ENCODE data around the gene SLC2A13. TPM values are rescaled to one million over a fixed set of nuclear protein-coding genes. Genes with fewer than 3 reads are reported as not detected.

SLC2A13 gene
- polyA plus RNA-seq, 1 experiment: 3.1 TPM

DNA sequence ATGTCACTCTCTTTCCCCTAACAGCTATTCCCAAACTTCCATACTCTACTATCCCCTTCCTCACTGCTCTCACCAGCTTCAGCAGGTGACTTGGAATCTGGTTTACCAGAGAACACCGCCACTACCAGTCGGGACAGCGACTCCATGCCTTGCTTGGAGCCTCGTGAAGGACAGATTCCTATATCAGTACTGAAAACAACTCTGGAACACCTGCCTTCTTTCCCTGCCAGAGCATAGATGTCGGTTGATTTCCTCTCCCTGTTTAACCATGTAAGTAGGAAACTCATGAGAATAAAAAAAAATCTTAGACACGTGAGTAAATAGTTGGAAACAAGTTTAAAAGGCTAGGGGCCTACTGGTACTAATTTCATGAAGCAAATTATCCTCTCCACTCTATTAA is 266.8 kb downstream of the SLC2A13 start:
- ChIA-PET CTCF (no interaction called here), POLR2A (no interaction called here)
- TF ChIP-seq, protein P1, sequence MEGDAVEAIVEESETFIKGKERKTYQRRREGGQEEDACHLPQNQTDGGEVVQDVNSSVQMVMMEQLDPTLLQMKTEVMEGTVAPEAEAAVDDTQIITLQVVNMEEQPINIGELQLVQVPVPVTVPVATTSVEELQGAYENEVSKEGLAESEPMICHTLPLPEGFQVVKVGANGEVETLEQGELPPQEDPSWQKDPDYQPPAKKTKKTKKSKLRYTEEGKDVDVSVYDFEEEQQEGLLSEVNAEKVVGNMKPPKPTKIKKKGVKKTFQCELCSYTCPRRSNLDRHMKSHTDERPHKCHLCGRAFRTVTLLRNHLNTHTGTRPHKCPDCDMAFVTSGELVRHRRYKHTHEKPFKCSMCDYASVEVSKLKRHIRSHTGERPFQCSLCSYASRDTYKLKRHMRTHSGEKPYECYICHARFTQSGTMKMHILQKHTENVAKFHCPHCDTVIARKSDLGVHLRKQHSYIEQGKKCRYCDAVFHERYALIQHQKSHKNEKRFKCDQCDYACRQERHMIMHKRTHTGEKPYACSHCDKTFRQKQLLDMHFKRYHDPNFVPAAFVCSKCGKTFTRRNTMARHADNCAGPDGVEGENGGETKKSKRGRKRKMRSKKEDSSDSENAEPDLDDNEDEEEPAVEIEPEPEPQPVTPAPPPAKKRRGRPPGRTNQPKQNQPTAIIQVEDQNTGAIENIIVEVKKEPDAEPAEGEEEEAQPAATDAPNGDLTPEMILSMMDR (IDR thresholded peaks at IDR 0.05; ENCODE audit: low read depth, low read length): no peak
- no peaks in the 10 kb centered on the region for H3K9me3 ChIP-seq (ENCODE audit: control insufficient read depth, insufficient read depth, low read length)
- no peaks in the 10 kb centered on the region for H3K27me3 ChIP-seq (ENCODE audit: control insufficient read depth, insufficient read depth, low read length)
- no peak overlapping the region for H3K4me3 ChIP-seq (ENCODE audit: low read depth, low read length)
- H3K27ac ChIP-seq (ENCODE audit: low read depth, low read length): no peak overlapping the region
- no peak for DNase-seq (ENCODE audit: low read depth, low spot score)

DNA sequence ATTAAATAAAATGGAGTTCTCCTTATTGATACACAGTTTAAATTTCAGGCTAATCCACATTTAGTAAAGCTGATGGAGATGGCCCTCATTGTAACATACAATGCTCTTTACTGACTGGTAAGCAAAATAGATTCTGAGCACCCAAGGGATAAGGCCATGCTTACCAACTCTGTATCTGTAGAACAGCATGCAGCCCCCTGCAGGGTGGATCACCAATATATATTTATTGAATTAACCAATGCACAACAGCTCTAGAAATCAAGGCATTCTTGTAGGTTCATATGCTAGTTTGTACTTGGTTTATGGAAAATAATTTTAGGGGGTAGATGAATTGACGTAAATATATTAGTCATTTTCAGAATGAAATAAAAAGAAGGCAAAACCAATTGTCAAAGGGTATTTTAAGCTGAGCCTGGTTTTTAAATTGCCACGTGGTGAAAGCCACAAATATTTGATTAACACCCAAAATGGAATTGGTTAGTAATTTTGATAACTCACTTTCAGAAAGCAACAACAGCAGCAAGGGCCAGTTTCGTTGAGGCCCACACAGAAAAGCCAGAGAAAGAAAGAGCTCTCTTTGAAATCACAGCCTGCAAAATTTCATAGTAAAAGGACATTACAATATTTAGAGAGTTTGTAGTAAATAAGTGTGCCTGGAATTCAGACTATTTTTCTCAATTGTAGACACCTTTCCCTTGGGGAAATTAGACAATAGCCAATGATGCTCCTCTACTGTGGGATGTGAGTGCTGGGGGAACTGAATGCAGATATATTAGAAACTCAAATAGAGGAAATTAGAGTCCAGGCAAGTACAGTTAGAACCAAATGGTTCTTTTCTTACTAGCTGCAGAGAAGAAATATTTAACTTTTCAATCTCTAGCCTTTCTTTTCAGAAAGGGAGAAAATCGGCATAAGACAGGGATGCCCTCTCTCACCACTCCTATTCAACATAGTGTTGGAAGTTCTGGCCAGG is 270.1 kb downstream of the SLC2A13 start:
- H3K27me3 ChIP-seq (ENCODE audit: control insufficient read depth, insufficient read depth, low read length): no peaks in the 10 kb centered on the region
- H3K27ac ChIP-seq (ENCODE audit: low read depth, low read length): no peak overlapping the region
- ChIA-PET POLR2A (no interaction called here), CTCF (no interaction called here)
- TF ChIP-seq, protein P1 (IDR thresholded peaks at IDR 0.05; ENCODE audit: low read depth, low read length): no peak
- no peak for DNase-seq (ENCODE audit: low read depth, low spot score)
- no peaks in the 10 kb centered on the region for H3K9me3 ChIP-seq (ENCODE audit: control insufficient read depth, insufficient read depth, low read length)
- no peak overlapping the region for H3K4me3 ChIP-seq (ENCODE audit: low read depth, low read length)

- DNase-seq (ENCODE audit: low read depth, low spot score): no peak
These were observed 274.1 kb downstream of the SLC2A13 start for GRCh38 chr12:39831587-39832315.

DNA sequence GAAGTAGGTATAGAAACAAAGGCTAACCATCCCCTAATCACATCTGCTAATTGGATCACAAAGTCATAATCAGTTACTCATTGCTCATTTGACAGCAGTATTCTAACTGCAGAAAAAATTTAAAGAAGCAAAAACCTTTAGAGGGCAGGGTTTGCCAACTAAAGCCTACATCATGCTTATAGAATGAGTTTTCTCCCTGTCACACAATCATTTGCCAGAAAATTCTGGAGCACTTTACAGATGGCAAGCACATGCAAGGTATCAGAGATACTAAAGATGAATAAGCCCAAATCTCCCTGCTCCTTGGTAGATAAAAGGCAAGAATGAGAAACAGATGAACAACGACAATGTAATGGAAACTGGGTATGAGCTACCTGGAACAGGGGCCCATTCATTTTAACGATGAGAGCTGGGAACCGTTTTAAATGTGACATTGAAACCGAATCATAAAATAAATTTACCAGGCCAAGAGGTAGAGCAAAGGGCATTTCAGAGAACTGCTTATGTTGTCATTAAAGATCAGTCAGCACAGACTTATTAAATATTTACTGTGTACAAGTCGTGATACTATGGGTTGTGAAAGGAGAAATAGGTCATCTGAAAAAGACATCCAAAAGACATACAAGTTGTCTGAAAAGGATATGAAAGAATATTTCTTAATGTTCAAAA is 274.9 kb downstream of the SLC2A13 start:
- TF ChIP-seq, protein P1 (IDR thresholded peaks at IDR 0.05; ENCODE audit: low read depth, low read length): no peak
- ChIA-PET POLR2A (no interaction called here), CTCF (no interaction called here)
- Histone ChIP-seq H3K27ac (ENCODE audit: low read depth, low read length) (no peak overlapping the region), H3K4me3 (ENCODE audit: low read depth, low read length) (no peak overlapping the region), H3K27me3 (ENCODE audit: control insufficient read depth, insufficient read depth, low read length) (no peaks in the 10 kb centered on the region), H3K9me3 (ENCODE audit: control insufficient read depth, insufficient read depth, low read length) (no peaks in the 10 kb centered on the region)
- DNase-seq (ENCODE audit: low read depth, low spot score): no peak

More at GRCh38 chr12:39831587-39832315, 274.1 kb downstream of the SLC2A13 start:
- Histone ChIP-seq H3K27me3 (ENCODE audit: control insufficient read depth, insufficient read depth, low read length) (no peaks in the 10 kb centered on the region), H3K4me3 (ENCODE audit: low read depth, low read length) (no peak overlapping the region), H3K9me3 (ENCODE audit: control insufficient read depth, insufficient read depth, low read length) (no peaks in the 10 kb centered on the region), H3K27ac (ENCODE audit: low read depth, low read length) (no peak overlapping the region)
- TF ChIP-seq, protein P1 (IDR thresholded peaks at IDR 0.05; ENCODE audit: low read depth, low read length): no peak
- ChIA-PET POLR2A (no interaction called here), CTCF (no interaction called here)

Measured in AG04450 (cell line).